Right renal cortex interstitium (tissue), 3 donors: ENCODE results near the gene PRIMA1. TPM values are rescaled to one million over a fixed set of nuclear protein-coding genes. Genes with fewer than 3 reads are reported as not detected.

Source experiments
- DNase-seq, 3 donors: peaks; one replicate each; pipeline ENCODE4 v3.0.0-alpha.2; 2013; ENCODE audit warnings: low read depth in 3 of 3, low spot score in 2 of 3
- polyA plus RNA-seq, 3 donors: library from polyadenylated mRNA; unstranded; fragments of 120-200 nt; gene quantifications; one replicate each; pipeline ENCODE4 v1.2.1, GENCODE V29; 2013; ENCODE audit not compliant: insufficient read length in 3 of 3

The PRIMA1 gene
- polyA plus RNA-seq, 3 donors = 1.1 to 1.4 (median 1.1) TPM

DNA sequence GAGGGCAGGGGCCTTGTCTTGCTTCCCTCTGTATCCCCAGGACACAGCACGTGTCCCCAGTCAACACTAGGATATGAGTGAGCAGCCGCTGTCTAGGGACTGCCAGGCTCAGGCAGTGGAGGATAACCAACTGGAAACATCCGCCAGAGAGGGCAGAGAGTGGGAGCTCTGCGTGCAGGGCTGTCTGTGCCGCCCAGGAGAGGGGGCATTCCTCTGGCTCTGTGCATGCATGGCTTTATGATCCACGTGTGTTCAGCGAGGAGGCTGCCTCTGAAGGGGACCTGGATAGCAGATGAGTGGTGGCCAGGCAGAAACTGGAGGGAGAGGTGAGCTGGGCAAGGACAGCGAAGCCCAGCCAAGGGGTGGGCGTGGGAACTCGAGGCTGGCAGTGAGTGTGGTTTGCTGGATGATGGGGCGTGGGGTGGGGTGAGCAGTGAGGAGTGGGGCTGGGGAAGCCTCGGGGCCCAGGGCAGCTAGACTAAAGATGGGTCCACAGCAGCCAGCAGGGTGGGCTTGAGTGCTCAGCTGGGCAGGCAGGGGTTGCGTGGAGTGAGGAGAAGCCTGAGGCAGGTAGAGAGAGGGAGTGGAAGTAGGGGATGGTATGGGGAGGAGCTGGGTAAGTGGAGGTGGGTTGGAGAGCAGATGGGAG, 72.9 kb downstream of the PRIMA1 start:
- DNase-seq = no peak

DNA sequence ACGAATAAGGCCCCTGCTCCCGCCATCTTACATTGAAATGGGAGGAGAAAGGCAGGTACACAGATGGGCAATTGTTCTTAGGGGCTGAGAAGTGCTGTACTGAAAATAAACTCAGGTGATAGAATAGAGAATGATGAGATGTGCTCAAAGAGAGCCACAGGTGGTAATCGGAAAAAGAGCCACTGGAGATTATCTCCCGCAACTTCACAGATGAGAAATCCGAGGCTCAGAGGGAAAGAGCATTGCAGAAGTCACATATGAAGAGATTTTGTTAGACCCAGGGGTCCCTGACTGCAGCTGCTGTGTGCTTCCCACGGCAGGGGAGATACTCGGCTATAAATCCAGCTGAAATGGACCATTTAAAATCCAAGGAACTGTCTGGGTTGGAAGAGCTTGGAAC, 73.7 kb downstream of the PRIMA1 start:
- no peak for DNase-seq

DNA sequence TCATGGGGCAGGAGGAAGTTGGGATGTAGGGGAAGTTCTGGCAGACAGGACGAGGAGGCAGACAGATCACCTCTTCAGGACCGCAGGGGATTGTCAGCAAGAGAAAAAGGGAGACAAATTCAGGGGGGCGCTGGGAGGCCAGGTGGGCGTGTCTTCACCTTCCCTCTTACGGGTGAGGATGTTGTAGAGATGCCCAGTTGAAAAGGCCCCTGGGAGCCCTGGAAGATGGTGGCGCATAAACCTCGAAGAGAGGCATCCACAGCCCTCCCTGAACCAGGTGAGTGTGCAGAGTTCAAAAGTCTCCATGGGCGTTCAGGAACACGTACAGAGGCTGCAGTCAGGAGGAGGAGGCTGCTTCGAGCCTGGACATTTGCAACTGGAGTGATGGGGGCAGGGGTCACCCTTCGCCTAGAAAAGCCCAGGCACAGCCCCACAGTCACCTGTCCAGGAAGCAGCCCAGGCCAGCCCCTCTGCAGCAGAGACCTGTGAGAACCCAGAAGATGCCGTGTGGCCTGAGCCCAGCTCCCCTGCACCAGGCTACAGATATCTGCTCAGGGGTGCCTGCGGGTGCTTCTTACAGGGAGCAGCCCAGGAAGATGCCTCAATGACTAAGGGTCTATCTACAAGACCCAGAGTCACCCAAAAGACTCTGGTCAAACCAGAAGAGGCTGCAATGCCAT, 74.4 kb downstream of the PRIMA1 start:
- no peak for DNase-seq

DNA sequence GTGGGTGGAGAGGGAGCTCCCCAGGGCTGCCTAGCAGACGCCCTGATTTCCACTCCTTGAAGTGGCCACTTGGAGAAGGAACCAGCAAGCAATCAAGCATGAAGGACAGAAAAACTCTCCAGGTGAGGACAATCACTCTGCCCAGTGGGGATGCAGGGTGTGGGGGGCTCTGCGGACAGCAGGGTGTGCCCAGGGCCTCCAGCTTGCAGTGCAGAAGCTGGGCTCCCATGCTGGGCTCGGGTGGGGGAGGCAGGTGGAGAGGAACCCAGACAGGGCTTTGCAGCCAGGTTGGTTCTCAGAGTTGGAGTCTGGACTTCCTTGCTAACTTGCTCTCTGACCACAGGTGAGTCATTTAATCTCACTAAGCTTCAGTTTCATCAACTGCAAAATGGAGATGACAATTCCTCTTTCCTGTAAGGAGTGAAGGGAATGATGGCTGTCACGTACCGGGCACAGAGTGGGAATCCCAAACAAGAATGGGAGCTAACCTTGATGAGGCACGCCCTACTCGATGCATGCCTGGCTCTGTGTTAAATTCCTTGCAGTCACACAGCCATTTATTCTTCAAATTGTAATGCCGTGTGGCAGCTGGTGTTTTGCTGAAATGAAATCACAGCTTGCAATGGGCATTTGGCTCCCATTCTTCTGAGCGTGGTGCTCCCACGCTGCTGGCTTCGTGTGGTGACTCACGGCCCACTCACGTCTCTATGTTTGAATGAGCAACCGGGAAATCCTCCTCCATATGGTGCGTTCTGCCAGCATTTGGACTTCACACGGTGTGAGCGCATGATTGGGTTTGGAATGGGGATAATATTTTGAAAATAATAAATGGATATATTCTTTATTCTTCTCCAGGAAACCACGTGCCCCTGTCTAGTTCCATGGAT, 75.2 kb downstream of the PRIMA1 start:
- no peak for DNase-seq

DNA sequence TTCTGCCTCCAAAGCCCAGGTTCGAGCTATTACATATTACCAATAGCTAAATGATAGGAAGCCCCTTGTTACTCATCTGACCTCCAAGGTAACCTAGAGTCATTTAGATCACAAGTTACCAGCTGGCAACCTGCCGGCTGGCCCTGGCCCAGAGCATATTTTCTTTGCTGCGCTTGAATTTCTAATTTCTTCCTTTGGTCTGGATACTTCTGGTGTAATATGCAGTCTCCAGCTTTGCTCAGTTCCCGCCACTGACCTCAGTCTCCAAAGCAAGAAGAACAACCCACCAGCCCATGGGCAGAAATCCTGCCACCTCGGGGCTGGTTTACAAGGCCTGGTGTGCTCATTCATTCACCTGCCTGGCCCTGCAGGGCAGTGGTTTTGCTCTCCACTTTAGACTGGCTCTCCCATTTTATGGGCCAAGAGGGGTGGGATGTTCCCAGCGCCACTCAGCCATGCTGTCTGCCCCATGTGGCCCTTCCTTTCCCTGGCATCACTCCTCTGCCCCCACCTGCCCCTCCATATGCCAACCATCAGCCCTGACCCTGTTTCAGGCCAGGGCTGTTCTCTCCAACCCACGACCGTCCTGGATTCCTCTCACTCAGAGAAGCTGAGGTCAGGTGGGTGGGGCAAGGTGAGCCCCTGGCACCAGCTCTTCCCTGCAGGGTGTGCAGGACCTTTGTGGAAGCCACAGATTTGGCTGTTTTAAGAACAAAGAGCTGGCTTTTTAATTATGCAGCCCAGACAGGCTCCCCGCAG, 76.0 kb downstream of the PRIMA1 start:
- DNase-seq = no peak

DNA sequence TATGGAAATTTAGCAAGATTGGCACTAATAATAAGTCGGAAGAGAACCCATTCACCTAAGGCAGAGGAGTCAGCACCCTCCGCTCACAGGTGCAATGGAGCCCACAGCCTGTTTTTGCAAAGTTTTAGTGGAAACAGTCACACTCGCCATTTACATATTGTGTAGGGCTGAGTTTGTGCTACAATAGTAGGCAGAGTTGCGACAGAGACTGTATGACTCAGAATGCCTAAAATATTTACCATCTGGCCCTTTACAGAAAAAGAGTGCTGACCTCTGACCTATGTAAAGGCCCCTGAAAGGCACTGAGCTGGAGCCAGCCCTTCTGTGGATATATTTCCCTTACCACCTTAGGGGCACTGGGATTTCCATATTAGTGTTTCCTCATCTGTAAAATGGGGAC, 79.0 kb downstream of the PRIMA1 start:
- no peak for DNase-seq

DNA sequence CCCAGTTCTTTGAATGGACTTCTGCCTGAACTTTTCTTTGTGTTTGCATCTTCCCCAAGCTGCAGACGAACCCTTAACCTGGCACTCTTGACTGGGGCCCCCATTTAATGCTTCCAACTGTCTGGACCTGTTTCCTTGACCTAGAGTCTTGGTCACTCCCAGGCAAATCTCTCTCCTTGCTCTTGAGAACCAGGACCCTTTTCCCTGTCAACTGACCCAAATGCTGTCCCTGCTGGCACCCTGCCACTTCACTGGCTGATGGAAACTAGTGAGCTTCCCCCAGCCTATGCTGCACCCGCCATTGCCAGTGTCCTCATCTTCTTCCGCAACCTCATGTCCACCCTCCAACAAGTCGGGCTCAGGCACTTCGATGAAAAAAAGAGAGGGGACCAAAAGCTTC, 79.5 kb downstream of the PRIMA1 start:
- no peak for DNase-seq

DNA sequence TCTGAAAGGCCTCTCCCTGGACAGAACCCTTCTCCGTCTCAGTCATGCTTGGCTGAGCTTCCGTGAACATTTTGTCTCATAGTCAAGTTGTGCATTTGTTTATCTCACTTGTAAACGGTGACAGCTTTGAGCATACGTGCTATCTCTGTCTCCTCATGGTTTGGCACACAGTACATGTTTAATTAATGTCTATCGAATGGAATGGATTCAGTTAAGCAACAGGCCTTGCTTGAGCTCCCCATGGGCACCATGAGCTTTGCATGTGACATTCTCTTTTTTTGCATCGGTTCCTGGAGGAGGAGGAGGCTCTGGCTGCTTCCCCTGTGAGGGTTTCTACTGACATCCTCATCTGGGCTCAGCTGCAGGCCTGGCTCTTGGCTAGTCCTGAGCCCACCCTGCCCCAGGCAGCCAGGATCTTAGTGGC, 80.0 kb downstream of the PRIMA1 start:
- DNase-seq = no peak

DNA sequence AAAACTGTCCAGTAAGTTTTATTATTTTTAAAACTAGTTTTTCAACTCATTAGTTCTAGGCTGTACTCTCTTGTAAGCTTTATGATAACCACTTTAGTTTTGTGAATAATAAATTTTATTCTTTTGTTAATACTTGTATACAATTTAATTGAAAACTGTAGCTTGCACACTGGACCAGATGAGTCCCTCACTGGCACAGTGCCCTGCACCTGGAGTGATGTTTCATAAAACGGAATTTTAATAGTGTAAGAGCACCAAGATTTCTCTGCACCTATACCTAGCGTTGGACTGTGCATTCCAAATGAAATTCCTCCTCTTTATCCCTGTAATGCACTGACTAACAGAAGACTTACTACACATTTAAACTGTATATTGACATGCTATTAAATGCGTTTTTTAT, 80.8 kb downstream of the PRIMA1 start:
- no peak for DNase-seq

DNA sequence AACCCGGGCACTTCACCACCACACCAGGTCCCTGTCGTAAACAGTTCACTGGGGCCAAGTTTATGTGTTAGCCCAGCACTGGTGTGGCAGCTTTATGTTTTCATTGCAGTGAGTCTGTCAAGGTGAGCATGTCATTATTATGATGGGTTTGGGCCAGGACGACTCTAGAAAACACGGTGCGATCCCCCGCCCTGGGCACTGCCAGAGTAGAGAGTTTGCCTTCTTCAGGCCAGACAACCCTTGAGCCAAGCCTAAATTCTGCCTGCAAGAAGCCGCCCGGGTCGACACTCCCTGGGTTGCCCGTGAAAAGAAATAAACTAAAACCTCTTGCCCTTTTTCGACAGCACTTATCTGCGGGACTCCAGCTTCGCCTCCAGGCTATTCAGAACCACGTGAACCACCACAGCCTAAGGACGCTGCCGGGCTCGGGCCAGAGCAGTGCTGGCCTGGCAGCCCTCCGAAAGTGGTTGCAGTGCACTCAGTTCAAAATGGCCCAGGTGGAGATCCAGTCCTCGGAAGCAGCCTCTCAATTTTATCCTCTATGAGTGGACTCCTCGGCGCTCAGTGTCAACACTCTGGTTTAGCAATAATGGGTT, 81.8 kb downstream of the PRIMA1 start:
- DNase-seq = no peak

DNA sequence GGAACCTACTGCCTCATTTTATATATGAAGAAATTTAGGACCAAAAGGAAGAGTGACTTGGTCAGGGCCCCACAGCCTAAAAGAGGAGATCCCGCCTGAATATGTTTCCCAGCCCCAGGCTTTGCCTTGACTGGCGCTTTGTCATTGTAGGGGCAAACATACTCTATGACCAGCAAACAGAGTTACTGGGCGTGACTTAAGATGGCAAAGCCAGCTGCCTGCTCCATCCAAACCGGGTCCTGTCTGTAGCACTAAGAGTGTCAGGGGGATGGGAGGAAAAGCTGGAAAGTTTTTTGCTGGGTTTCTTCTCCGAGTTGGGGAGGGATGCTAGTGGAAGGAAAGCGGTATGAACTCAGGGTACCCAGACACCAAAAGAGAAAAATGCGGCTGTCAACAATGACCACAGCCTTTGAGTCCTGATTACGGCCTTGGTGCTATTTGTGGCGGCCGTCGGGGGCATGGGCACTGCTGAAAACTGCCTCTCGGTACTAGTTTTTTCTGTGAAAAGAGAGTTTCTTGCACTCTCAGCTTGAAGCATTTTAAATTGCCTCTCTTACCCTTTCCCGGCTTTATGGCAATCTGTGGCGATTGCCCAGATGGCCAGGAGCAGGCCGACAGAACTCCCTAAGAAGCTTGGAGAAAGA, 82.7 kb downstream of the PRIMA1 start:
- no peak for DNase-seq

DNA sequence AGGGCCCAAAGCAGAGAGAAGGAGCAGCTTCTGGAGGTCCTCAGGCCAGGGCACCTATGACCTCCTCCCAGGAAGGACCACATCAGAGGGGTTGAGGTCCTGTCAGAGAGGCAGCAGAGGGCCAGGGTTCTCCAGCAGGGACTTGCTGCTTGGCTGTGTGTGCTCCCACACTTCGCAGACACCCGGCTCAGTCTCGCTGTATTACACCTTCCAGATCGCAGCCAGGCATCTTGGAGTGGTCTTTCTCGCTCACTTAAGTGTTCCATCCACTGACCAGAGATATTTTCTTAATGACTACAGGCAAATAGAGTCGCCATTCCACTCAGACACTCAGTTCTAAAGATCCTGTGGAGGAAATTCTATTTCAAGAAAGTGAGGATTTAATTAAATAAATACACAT, 84.3 kb downstream of the PRIMA1 start:
- DNase-seq = no peak

DNA sequence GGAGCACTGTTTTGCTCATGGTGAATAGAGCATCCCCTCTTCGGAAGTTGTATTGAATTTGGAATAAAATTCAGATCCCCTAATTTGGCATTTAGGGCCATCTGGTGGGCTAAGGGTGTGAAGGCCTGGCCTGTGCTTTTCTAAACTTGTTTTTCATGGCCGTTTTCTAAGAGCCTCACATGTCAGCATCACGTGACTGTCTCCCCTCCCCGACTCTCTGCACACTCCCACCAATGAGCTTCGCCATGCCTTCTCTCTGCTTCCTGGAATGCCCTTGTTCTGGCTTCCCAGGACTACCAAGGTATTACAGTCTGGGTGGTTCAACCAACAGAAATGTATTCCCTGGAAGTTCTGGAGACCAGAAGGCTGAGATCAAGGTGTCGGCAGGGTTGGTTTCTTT, 85.3 kb downstream of the PRIMA1 start:
- no peak for DNase-seq

DNA sequence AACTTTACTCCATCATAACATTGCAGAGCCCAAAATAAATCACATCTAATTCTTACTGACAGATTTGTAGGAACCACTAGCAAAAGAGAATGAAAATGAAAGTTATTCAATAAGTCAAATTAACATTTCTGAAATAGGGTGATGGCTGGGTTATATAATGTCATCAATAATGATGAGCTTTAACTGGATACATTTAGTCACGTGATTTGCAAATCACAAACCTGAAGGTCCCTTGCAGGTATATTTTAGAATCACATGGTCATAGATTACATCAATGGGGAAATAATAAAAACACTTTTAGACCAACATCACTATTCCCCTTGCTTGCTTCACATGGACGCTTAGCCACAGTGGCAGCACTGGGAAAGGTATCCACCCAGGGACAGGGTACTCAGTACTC, 86.7 kb downstream of the PRIMA1 start:
- no peak for DNase-seq

DNA sequence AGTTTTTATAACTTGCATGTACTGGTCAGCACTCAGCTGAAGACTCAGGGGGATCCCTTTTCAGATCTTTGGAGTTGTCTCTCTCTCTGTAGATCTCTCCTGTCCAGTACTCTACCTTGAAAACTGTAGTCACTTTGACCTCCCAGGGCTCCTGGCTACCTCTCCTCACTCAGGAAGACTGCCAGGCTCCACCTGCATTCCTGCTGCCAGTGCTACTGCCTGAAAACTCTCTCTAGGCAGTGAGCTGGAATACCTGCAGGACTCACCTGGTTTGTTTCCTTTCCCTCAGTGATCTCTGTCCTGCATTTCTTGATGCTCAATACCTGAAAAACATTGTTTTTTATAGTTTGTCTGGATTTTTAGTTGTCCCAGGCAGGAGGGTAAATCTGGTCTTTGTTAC, 87.4 kb downstream of the PRIMA1 start:
- DNase-seq = no peak

DNA sequence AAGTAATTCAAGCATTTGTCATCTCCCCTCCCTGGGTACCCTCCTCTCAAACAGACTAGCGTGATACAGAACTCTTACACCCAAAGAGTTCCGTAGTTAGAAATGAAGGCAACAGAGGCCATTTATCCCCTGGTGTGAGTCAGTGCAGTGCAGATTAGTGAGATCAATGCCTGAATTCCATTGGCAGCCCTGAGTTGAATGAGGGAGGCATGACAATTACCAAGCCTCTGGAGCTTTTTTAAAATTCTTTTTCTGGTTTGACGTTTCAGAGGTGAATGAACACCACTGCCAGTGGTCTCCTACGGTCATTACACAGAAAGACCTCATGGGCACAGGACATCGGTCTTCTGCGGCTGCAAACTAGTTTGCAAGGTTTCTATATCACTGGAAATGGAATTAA, 94.4 kb downstream of the PRIMA1 start:
- DNase-seq = no peak

DNA sequence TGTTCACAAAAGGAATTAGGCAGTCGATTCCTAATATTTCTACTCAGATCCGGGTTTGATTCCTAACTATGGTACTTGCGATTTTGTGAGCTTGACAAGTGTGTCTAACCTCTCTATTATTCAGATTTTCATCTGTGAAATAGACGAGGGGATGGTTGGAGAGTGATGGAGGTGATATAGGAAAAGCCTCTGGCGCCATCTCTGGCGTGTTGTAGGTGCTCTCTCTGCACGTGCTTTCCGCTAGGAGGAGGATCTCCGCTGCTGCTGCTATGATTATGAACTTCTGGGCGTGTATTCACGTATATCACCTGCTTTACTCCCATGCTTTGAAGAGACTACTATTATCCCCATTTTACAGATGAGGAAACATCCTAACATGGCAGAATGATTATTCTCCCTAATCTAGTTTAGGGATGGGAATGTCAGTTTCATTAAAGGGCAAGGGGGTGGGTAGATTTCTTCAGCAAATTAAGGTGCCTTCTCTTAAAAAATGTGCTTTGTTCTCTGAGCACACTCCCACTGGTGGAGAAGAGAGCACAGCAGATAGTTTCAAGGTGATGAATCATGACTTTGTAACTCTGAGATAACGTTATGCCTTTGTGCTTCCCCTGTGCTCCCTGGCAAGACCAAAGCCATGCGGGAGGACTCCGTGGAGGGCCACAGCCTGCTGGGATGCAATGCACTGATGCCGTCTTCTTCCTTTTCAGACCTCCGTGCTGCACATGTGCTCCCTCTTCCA, 97.1 kb downstream of the PRIMA1 start:
- no peak for DNase-seq

DNA sequence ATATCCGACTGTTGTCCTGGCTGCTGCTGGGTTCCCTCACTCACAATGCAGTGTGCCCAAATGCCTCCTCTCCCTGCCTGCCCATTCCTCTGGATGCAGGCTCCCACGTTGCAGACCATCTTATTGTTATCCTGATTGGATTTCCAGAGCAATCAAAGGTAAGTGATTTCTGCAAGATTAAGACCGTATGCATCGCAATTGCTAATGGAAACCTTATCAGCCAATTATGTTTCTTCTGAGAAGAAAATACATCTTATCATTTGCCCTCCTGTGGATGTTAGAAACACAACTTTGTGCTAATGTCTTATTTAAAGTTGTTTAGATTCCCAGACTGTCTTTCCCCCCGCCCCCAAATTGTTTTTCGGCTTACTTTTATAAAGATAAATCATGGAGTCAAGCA, 98.1 kb downstream of the PRIMA1 start:
- DNase-seq = no peak

DNA sequence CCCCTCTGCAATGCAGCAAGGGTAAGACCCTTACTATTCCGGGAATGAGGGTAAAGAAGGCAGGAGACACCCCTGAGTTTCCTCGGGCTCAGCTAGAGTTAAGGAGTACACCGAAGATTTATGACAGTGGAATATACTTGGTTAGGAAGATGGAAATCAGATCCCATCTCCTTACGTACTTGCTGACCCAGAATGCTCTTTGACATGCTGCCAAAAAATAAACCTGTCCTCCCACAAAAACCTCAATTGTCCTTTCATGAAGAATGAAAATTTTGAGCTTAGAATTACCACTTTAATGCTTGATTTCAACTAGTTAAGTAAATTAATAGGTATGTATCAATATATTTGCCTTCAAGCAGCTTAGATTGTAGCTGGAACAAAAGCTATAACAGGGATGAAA, 99.5 kb downstream of the PRIMA1 start:
- no peak for DNase-seq
